HFF-Myc (cell line): Measurements from ENCODE around the gene UTP4.
"Not testable (repeated sequence)": the region's sequence is repeated elsewhere in the genome, so short reads cannot be mapped to it uniquely, and the experiment has no call there.

Source experiments
- DNase-seq: peaks from one replicate; pipeline ENCODE4 v3.0.0-alpha.2; 2011; ENCODE audit warnings: low read depth; ENCODE audit errors: extremely low read depth
- H3K4me3 ChIP-seq: replicated peaks from 2 replicates; pipeline ENCODE4 v1.5.1; 2011; ENCODE audit warnings: low read depth, mild to moderate bottlenecking, control low read depth, low read length
- CTCF ChIP-seq: IDR thresholded peaks from 2 replicates; pipeline ENCODE4 v1.5.1; 2012; ENCODE audit warnings: mild to moderate bottlenecking, low read depth, low read length, control low read depth; ENCODE audit errors: missing control alignments

UTP4 gene

GRCh38 chr16:69120096-69120664 lies 12.3 kb upstream of the UTP4 start:
- TF ChIP-seq CTCF: no peak
- no peak overlapping the region for H3K4me3 ChIP-seq

GRCh38 chr16:69123910-69124309 lies 8.5 kb upstream of the UTP4 start:
- DNase-seq: no peak
- TF ChIP-seq CTCF: peak; percentile 49
- H3K4me3 ChIP-seq: no peak overlapping the region

More at GRCh38 chr16:69120096-69120664, 12.3 kb upstream of the UTP4 start:
- DNase-seq: no peak

GRCh38 chr16:69124406-69124805 lies 8.0 kb upstream of the UTP4 start:
- not testable (repeated sequence) for DNase-seq, H3K4me3 ChIP-seq

GRCh38 chr16:69124961-69125360 lies 7.5 kb upstream of the UTP4 start:
- not testable (repeated sequence) for DNase-seq, H3K4me3 ChIP-seq

GRCh38 chr16:69126221-69126620 lies 6.2 kb upstream of the UTP4 start:
- no peak for TF ChIP-seq CTCF
- no peak overlapping the region for H3K4me3 ChIP-seq
- no peak for DNase-seq

- not testable (repeated sequence) for DNase-seq, H3K4me3 ChIP-seq
Observed at GRCh38 chr16:69126801-69127200, 5.6 kb upstream of the UTP4 start.

GRCh38 chr16:69127966-69128510 lies 4.4 kb upstream of the UTP4 start:
- DNase-seq: no peak
- no peak for TF ChIP-seq CTCF

GRCh38 chr16:69130461-69130860 lies 2.0 kb upstream of the UTP4 start:
- H3K4me3 ChIP-seq: peak overlapping the region; percentile 99
- no peak for TF ChIP-seq CTCF
- DNase-seq: no peak

More at GRCh38 chr16:69127966-69128510, 4.4 kb upstream of the UTP4 start:
- no peak overlapping the region for H3K4me3 ChIP-seq
